GM23248 (cell line): ENCODE results near the gene KRTAP10-10.

Source experiments
- EZH2 ChIP-seq: fragments of 200-600 bp; sonication (generic); IDR thresholded peaks from 2 replicates; pipeline ENCODE4 v1.6.1; 2018; ENCODE audit warnings: antibody characterized with exemption, mild to moderate bottlenecking; ENCODE audit not compliant: insufficient read depth, poor library complexity, severe bottlenecking
- EZH2phosphoT487 ChIP-seq: fragments of 200-600 bp; sonication (generic); IDR thresholded peaks from 2 replicates; pipeline ENCODE4 v1.6.1; 2018; ENCODE audit warnings: antibody characterized with exemption, moderate library complexity, mild to moderate bottlenecking, low read depth; ENCODE audit not compliant: insufficient read depth

DNA sequence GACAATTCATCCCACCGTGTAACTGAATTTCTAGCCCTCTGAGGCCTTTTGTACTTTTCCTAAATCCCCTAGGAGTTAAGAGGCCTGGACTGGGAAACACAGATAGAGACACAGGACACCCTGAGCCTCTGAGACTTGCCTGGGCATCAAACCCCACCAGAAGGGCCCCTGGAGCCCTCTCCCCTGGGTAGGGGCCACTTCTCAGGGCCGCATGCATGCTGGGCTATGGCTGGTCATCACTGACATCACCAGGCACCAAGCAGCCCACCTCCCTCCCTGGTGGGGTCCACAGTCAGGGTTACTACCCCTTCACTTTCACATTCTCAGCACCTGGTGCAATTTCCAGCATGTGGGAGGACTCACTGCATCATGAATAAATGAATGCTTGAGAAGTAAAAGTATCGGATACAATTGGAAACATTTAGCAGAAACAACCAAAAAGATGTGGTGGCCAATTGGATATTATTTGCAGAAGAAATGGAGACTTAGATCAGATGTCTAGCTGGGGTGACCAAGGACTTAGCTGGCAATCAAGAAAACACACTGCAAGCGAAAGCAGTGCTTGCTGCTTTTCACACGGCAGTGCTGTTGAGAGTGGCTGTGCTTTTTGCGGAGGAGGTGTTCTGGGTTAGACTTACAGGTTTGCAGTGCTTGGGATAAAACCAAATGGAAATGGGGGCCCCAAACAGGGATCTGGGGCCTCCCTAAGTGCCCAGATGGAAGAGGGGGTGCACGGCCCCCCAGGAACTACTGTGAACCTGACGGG lies 37.7 kb upstream of the KRTAP10-10 start:
- no peak for TF ChIP-seq EZH2
- TF ChIP-seq EZH2phosphoT487 = no peak
